ENCODE data around the gene COPS6.
A peak's percentile ranks its signal among the peaks of the same experiment; 100 is the strongest.

Gene COPS6

GRCh38 chr7:100088621-100089457 is at the start of gene COPS6:
Gene COPS6, plus strand, starts transcription at chr7:100088969. Its CDS starts 22 bp downstream, at chr7:100088991.
- peaks cover 36% of the 10 kb centered on the region for H3K36me3 ChIP-seq (ENCODE audit: control insufficient read depth, insufficient read depth, low read length, severe bottlenecking)
- no peaks in the 10 kb centered on the region for H3K9me3 ChIP-seq (ENCODE audit: control insufficient read depth, low read length)
- H3K9ac ChIP-seq (ENCODE audit: low read length) = peak within 1 kb of the TSS; percentile 95
- H3K4me1 ChIP-seq (ENCODE audit: control insufficient read depth, insufficient read depth, low read length) = peaks cover 37% of the 10 kb centered on the region
- DNase-seq (ENCODE audit: low read depth) = peak; percentile 90
- peak within 1 kb of the TSS; percentile 94 for H3K4me3 ChIP-seq (ENCODE audit: low read length)
- no peaks in the 10 kb centered on the region for H3K27me3 ChIP-seq (replicated peaks; ENCODE audit: control insufficient read depth, insufficient read depth, low read length)

- DNase-seq (ENCODE audit: low read depth) = no peak
- no peak overlapping the region for H3K9ac ChIP-seq (ENCODE audit: low read length)
- H3K4me1 ChIP-seq (ENCODE audit: control insufficient read depth, insufficient read depth, low read length) = peaks cover 48% of the 10 kb centered on the region
- H3K4me3 ChIP-seq (ENCODE audit: low read length) = no peak overlapping the region
- peaks cover 10% of the 10 kb centered on the region for H3K36me3 ChIP-seq (ENCODE audit: control insufficient read depth, insufficient read depth, low read length, severe bottlenecking)
- no peaks in the 10 kb centered on the region for H3K27me3 ChIP-seq (replicated peaks; ENCODE audit: control insufficient read depth, insufficient read depth, low read length)
- no peaks in the 10 kb centered on the region for H3K9me3 ChIP-seq (ENCODE audit: control insufficient read depth, low read length)
These were observed 48.2 kb upstream of the COPS6 start for GRCh38 chr7:100040575-100040974.

DNA sequence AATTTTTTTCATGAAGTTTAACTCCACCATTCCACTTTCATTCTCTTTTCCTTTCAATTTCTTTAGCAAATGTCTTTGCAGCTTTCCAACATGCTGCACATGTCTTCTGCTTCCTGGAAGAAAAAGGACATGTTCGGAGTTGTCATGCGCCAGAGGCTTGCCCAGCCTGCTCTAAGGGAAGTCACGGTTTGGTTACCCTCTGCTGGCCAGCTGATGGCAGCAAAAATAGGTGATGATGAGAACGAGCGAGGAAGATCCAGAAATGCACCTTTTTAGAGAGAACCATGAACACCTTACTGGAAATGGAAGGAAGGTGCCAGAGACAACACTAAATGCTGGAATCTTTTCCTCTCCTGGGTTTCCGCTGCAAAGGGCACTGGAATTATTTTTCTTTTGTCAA is 44.1 kb upstream of the COPS6 start:
- H3K9ac ChIP-seq (ENCODE audit: low read length) = no peak overlapping the region
- H3K4me3 ChIP-seq (ENCODE audit: low read length) = no peak overlapping the region
- H3K27me3 ChIP-seq (replicated peaks; ENCODE audit: control insufficient read depth, insufficient read depth, low read length) = no peaks in the 10 kb centered on the region
- no peak for DNase-seq (ENCODE audit: low read depth)
- peaks cover 22% of the 10 kb centered on the region for H3K4me1 ChIP-seq (ENCODE audit: control insufficient read depth, insufficient read depth, low read length)
- no peaks in the 10 kb centered on the region for H3K9me3 ChIP-seq (ENCODE audit: control insufficient read depth, low read length)
- no peaks in the 10 kb centered on the region for H3K36me3 ChIP-seq (ENCODE audit: control insufficient read depth, insufficient read depth, low read length, severe bottlenecking)

GRCh38 chr7:100048680-100049079 is 40.1 kb upstream of the COPS6 start:
- no peak for DNase-seq (ENCODE audit: low read depth)
- Histone ChIP-seq H3K4me1 (ENCODE audit: control insufficient read depth, insufficient read depth, low read length) (peaks cover 11% of the 10 kb centered on the region), H3K9me3 (ENCODE audit: control insufficient read depth, low read length) (no peaks in the 10 kb centered on the region), H3K4me3 (ENCODE audit: low read length) (no peak overlapping the region), H3K36me3 (ENCODE audit: control insufficient read depth, insufficient read depth, low read length, severe bottlenecking) (no peaks in the 10 kb centered on the region), H3K27me3 (replicated peaks; ENCODE audit: control insufficient read depth, insufficient read depth, low read length) (no peaks in the 10 kb centered on the region), H3K9ac (ENCODE audit: low read length) (no peak overlapping the region)

GRCh38 chr7:100049441-100050291 is 39.1 kb upstream of the COPS6 start, which contains the start of gene ZSCAN21:
Gene ZSCAN21, plus strand, starts transcription at chr7:100049774. Its CDS starts 7,233 bp downstream, at chr7:100057007.
- H3K9me3 ChIP-seq (ENCODE audit: control insufficient read depth, low read length) = no peaks in the 10 kb centered on the region
- H3K27me3 ChIP-seq (replicated peaks; ENCODE audit: control insufficient read depth, insufficient read depth, low read length) = no peaks in the 10 kb centered on the region
- H3K4me3 ChIP-seq (ENCODE audit: low read length) = peak within 1 kb of the TSS; percentile 97
- peak; percentile 93 for DNase-seq (ENCODE audit: low read depth)
- peak within 1 kb of the TSS; percentile 92 for H3K9ac ChIP-seq (ENCODE audit: low read length)
- peaks cover 11% of the 10 kb centered on the region for H3K4me1 ChIP-seq (ENCODE audit: control insufficient read depth, insufficient read depth, low read length)
- H3K36me3 ChIP-seq (ENCODE audit: control insufficient read depth, insufficient read depth, low read length, severe bottlenecking) = no peaks in the 10 kb centered on the region

DNA sequence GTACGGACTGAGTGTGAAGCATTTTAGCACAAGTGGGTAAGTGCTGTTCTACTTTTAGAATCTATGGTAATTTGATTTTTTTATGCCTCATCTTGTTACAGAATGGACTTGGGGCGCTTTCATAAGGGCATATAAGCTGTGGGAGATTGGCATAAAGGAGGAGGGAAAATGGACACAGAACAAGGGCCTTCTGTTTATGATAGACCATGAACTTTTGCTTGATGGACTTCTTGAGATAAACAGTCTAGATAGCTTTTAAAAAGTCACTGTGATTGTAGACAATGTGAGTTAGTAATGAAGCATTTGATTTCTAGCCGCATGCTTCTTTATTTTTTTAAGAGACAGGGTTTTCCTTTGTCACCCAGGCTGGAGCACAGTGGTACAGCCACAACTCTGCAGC is 37.2 kb upstream of the COPS6 start:
- Histone ChIP-seq H3K36me3 (ENCODE audit: control insufficient read depth, insufficient read depth, low read length, severe bottlenecking) (no peaks in the 10 kb centered on the region), H3K27me3 (replicated peaks; ENCODE audit: control insufficient read depth, insufficient read depth, low read length) (no peaks in the 10 kb centered on the region), H3K4me1 (ENCODE audit: control insufficient read depth, insufficient read depth, low read length) (peaks cover 11% of the 10 kb centered on the region), H3K9ac (ENCODE audit: low read length) (no peak overlapping the region), H3K4me3 (ENCODE audit: low read length) (no peak overlapping the region), H3K9me3 (ENCODE audit: control insufficient read depth, low read length) (no peaks in the 10 kb centered on the region)
- no peak for DNase-seq (ENCODE audit: low read depth)

DNA sequence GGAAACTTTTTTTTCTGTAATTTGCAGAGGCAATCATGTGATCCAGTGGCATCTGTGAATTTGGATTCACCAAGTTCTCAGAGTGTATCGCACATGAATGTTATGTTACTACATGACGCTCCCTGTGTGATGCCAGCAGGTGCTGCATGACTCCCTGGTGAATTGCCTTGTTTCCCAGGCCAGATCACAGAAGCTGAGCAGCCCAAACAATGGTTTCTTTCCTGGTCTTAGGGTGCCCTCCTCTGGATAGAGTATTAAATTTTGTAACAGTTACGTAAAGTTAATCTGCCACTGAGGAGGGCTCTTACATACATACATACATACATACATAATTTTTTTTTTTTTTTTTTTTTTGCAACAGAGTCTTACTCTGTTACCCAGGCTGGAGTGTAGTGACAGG is 35.6 kb upstream of the COPS6 start:
- peak; percentile 74 for DNase-seq (ENCODE audit: low read depth)
- H3K36me3 ChIP-seq (ENCODE audit: control insufficient read depth, insufficient read depth, low read length, severe bottlenecking) = peaks cover 16% of the 10 kb centered on the region
- no peak overlapping the region for H3K4me3 ChIP-seq (ENCODE audit: low read length)
- peaks cover 11% of the 10 kb centered on the region for H3K4me1 ChIP-seq (ENCODE audit: control insufficient read depth, insufficient read depth, low read length)
- H3K9ac ChIP-seq (ENCODE audit: low read length) = no peak overlapping the region
- H3K9me3 ChIP-seq (ENCODE audit: control insufficient read depth, low read length) = no peaks in the 10 kb centered on the region
- no peaks in the 10 kb centered on the region for H3K27me3 ChIP-seq (replicated peaks; ENCODE audit: control insufficient read depth, insufficient read depth, low read length)

DNA sequence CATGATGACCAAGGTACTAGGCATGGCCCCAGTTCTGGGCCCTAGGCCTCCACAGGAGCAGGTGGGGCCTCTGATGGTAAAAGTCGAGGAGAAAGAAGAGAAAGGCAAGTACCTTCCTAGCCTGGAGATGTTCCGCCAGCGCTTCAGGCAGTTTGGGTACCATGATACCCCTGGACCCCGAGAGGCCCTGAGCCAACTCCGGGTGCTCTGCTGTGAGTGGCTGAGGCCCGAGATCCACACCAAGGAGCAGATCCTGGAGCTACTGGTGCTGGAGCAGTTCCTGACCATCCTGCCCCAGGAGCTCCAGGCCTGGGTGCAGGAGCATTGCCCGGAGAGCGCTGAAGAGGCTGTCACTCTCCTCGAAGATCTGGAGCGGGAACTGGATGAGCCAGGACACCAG is 31.8 kb upstream of the COPS6 start:
- Histone ChIP-seq H3K9me3 (ENCODE audit: control insufficient read depth, low read length) (no peaks in the 10 kb centered on the region), H3K9ac (ENCODE audit: low read length) (no peak overlapping the region), H3K36me3 (ENCODE audit: control insufficient read depth, insufficient read depth, low read length, severe bottlenecking) (peaks cover 37% of the 10 kb centered on the region), H3K4me1 (ENCODE audit: control insufficient read depth, insufficient read depth, low read length) (no peaks in the 10 kb centered on the region), H3K4me3 (ENCODE audit: low read length) (no peak overlapping the region), H3K27me3 (replicated peaks; ENCODE audit: control insufficient read depth, insufficient read depth, low read length) (no peaks in the 10 kb centered on the region)
- DNase-seq (ENCODE audit: low read depth) = no peak

- H3K4me1 ChIP-seq (ENCODE audit: control insufficient read depth, insufficient read depth, low read length) = no peaks in the 10 kb centered on the region
- no peak overlapping the region for H3K4me3 ChIP-seq (ENCODE audit: low read length)
- H3K27me3 ChIP-seq (replicated peaks; ENCODE audit: control insufficient read depth, insufficient read depth, low read length) = no peaks in the 10 kb centered on the region
- no peak overlapping the region for H3K9ac ChIP-seq (ENCODE audit: low read length)
- H3K36me3 ChIP-seq (ENCODE audit: control insufficient read depth, insufficient read depth, low read length, severe bottlenecking) = peaks cover 49% of the 10 kb centered on the region
- no peaks in the 10 kb centered on the region for H3K9me3 ChIP-seq (ENCODE audit: control insufficient read depth, low read length)
- DNase-seq (ENCODE audit: low read depth) = no peak
These were observed 29.5 kb upstream of the COPS6 start for GRCh38 chr7:100059251-100059739.

GRCh38 chr7:100061518-100062193 is 27.1 kb upstream of the COPS6 start:
- Histone ChIP-seq H3K9ac (ENCODE audit: low read length) (no peak overlapping the region), H3K36me3 (ENCODE audit: control insufficient read depth, insufficient read depth, low read length, severe bottlenecking) (peaks cover 56% of the 10 kb centered on the region), H3K4me3 (ENCODE audit: low read length) (no peak overlapping the region), H3K4me1 (ENCODE audit: control insufficient read depth, insufficient read depth, low read length) (peaks cover 11% of the 10 kb centered on the region), H3K9me3 (ENCODE audit: control insufficient read depth, low read length) (no peaks in the 10 kb centered on the region), H3K27me3 (replicated peaks; ENCODE audit: control insufficient read depth, insufficient read depth, low read length) (no peaks in the 10 kb centered on the region)
- no peak for DNase-seq (ENCODE audit: low read depth)

- H3K9ac ChIP-seq (ENCODE audit: low read length) = no peak overlapping the region
- peaks cover 11% of the 10 kb centered on the region for H3K4me1 ChIP-seq (ENCODE audit: control insufficient read depth, insufficient read depth, low read length)
These were observed 25.4 kb upstream of the COPS6 start for GRCh38 chr7:100063376-100063775.

More at GRCh38 chr7:100063376-100063775, 25.4 kb upstream of the COPS6 start:
- Histone ChIP-seq H3K27me3 (replicated peaks; ENCODE audit: control insufficient read depth, insufficient read depth, low read length) (no peaks in the 10 kb centered on the region), H3K36me3 (ENCODE audit: control insufficient read depth, insufficient read depth, low read length, severe bottlenecking) (peaks cover 45% of the 10 kb centered on the region), H3K4me3 (ENCODE audit: low read length) (no peak overlapping the region), H3K9me3 (ENCODE audit: control insufficient read depth, low read length) (no peaks in the 10 kb centered on the region)
- DNase-seq (ENCODE audit: low read depth) = no peak

All from adipocyte (in vitro differentiated cells).